ENCODE measurements around the gene SYNGAP1.

The SYNGAP1 gene

DNA sequence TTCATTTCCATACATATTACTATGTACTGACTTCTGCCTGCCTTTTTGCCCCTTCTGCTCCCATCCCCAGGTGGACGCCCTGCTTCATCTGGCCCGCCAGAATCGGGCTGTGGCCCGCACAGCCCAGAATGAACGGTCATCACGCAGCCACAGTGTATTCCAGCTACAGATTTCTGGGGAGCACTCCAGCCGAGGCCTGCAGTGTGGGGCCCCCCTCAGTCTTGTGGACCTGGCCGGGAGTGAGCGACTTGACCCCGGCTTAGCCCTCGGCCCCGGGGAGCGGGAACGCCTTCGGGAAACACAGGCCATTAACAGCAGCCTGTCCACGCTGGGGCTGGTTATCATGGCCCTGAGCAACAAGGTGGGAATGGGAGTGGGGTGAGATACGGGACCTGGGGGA is 13.7 kb upstream of the SYNGAP1 start:
- Histone ChIP-seq H3K79me2 (ENCODE audit: low read length) (no peaks in the 10 kb centered on the region), H3K36me3 (replicated peaks; ENCODE audit: low read depth, low read length) (peaks cover 35% of the 10 kb centered on the region), H3K4me2 (ENCODE audit: low read length) (no peak overlapping the region), H4K20me1 (ENCODE audit: insufficient read depth, low read length) (no peaks in the 10 kb centered on the region), H3K9me3 (ENCODE audit: insufficient read depth, low read length) (no peaks in the 10 kb centered on the region), H3K9ac (ENCODE audit: low read length) (no peak overlapping the region), H3K4me3 (ENCODE audit: low read length) (no peak overlapping the region), H3K4me1 (ENCODE audit: low read length) (peaks cover 8% of the 10 kb centered on the region), H3K27me3 (ENCODE audit: low read depth, low read length) (no peaks in the 10 kb centered on the region), H2AFZ (ENCODE audit: low read depth, low read length) (no peak overlapping the region), H3K27ac (ENCODE audit: low read length) (no peak overlapping the region)
- TF ChIP-seq, protein P1, sequence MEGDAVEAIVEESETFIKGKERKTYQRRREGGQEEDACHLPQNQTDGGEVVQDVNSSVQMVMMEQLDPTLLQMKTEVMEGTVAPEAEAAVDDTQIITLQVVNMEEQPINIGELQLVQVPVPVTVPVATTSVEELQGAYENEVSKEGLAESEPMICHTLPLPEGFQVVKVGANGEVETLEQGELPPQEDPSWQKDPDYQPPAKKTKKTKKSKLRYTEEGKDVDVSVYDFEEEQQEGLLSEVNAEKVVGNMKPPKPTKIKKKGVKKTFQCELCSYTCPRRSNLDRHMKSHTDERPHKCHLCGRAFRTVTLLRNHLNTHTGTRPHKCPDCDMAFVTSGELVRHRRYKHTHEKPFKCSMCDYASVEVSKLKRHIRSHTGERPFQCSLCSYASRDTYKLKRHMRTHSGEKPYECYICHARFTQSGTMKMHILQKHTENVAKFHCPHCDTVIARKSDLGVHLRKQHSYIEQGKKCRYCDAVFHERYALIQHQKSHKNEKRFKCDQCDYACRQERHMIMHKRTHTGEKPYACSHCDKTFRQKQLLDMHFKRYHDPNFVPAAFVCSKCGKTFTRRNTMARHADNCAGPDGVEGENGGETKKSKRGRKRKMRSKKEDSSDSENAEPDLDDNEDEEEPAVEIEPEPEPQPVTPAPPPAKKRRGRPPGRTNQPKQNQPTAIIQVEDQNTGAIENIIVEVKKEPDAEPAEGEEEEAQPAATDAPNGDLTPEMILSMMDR (IDR thresholded peaks at IDR 0.05; ENCODE audit: low read depth, low read length): no peak
- no peak for TF ChIP-seq EZH2phosphoT487 (IDR thresholded peaks at IDR 0.05; ENCODE audit: low read depth)

DNA sequence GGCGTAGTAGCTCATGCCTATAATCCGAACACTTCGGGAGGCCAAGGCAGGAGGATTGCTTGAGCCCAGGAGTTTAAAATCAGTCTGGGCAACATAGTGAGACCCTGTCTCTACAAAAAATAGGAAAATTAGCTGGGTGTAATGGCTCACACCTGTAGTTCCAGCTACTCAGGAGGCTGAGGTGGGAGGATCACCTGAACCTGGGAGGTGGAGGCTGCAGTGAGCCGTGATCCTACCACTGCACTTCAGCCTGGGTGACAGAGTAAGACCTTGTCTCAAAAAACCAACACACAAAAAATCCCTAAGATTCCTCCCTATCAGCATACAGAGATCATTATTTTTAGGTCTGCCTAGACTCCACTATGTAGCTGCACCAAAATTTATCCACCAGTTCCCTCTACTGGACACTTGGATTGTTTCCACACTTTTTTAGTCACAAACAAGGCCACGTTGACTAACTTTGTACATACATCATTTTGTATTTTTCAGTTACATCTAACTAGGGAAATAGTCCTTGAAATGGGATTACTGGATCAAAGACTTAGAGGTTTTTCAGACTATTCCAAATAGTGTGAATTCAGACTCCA is 12.6 kb upstream of the SYNGAP1 start:
- H3K36me3 ChIP-seq (replicated peaks; ENCODE audit: low read depth, low read length): peaks cover 36% of the 10 kb centered on the region
- H3K4me3 ChIP-seq (ENCODE audit: low read length): no peak overlapping the region
- no peak overlapping the region for H3K4me2 ChIP-seq (ENCODE audit: low read length)
- no peak overlapping the region for H3K27ac ChIP-seq (ENCODE audit: low read length)
- H3K27me3 ChIP-seq (ENCODE audit: low read depth, low read length): no peaks in the 10 kb centered on the region
- TF ChIP-seq, protein P1 (IDR thresholded peaks at IDR 0.05; ENCODE audit: low read depth, low read length): no peak
- TF ChIP-seq EZH2phosphoT487 (IDR thresholded peaks at IDR 0.05; ENCODE audit: low read depth): no peak
- no peaks in the 10 kb centered on the region for H4K20me1 ChIP-seq (ENCODE audit: insufficient read depth, low read length)
- no peak overlapping the region for H2AFZ ChIP-seq (ENCODE audit: low read depth, low read length)
- H3K4me1 ChIP-seq (ENCODE audit: low read length): peaks cover 12% of the 10 kb centered on the region
- H3K79me2 ChIP-seq (ENCODE audit: low read length): no peaks in the 10 kb centered on the region
- no peak overlapping the region for H3K9ac ChIP-seq (ENCODE audit: low read length)
- H3K9me3 ChIP-seq (ENCODE audit: insufficient read depth, low read length): no peaks in the 10 kb centered on the region

DNA sequence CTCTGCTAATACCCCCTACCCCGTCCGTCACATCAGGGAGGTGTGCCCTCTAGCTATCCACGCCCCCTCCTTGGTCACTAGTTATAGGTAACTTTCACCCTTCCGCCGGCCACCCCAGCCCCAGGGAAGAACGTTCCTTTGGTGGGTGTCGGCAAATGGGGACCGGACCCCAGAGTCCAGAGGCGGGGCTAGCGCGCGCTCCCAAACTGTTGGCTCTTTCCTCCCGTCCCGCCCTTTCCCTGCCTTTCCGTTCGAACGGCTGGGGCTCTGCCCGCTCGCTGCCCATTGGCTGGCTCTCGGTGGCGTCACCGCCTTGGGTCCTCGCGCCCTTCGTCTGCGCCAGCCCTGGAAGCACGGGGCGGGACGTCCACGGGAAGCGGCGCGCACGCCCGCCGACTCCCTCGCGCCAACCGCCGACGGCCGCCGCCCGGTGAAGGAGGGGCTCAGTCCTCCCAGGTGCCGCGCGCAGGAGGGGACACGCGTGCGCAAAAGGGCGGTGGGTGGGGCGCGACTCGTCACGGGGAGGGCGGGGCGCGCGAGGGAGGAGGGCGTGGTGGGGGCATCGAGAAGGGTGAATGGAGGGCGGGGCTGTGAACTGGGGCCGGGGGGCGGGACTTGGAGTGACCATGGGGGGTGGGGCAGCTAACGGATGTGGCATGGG is 9.7 kb upstream of the SYNGAP1 start:
- H2AFZ ChIP-seq (ENCODE audit: low read depth, low read length): no peak overlapping the region; the same call in 1 of the 2 replicates
- peak overlapping the region; percentile 84 for H3K9ac ChIP-seq (ENCODE audit: low read length)
- TF ChIP-seq, protein P1 (IDR thresholded peaks at IDR 0.05; ENCODE audit: low read depth, low read length): no peak
- no peak for TF ChIP-seq EZH2phosphoT487 (IDR thresholded peaks at IDR 0.05; ENCODE audit: low read depth)
- no peaks in the 10 kb centered on the region for H3K79me2 ChIP-seq (ENCODE audit: low read length)
- peaks cover 19% of the 10 kb centered on the region for H3K4me1 ChIP-seq (ENCODE audit: low read length)
- H3K4me2 ChIP-seq (ENCODE audit: low read length): peak overlapping the region; percentile 74
- H3K27me3 ChIP-seq (ENCODE audit: low read depth, low read length): no peaks in the 10 kb centered on the region
- H3K27ac ChIP-seq (ENCODE audit: low read length): peak overlapping the region; percentile 78
- H3K4me3 ChIP-seq (ENCODE audit: low read length): peak overlapping the region; percentile 92
- H3K9me3 ChIP-seq (ENCODE audit: insufficient read depth, low read length): no peaks in the 10 kb centered on the region
- H3K36me3 ChIP-seq (replicated peaks; ENCODE audit: low read depth, low read length): peaks cover 34% of the 10 kb centered on the region
- H4K20me1 ChIP-seq (ENCODE audit: insufficient read depth, low read length): no peaks in the 10 kb centered on the region

DNA sequence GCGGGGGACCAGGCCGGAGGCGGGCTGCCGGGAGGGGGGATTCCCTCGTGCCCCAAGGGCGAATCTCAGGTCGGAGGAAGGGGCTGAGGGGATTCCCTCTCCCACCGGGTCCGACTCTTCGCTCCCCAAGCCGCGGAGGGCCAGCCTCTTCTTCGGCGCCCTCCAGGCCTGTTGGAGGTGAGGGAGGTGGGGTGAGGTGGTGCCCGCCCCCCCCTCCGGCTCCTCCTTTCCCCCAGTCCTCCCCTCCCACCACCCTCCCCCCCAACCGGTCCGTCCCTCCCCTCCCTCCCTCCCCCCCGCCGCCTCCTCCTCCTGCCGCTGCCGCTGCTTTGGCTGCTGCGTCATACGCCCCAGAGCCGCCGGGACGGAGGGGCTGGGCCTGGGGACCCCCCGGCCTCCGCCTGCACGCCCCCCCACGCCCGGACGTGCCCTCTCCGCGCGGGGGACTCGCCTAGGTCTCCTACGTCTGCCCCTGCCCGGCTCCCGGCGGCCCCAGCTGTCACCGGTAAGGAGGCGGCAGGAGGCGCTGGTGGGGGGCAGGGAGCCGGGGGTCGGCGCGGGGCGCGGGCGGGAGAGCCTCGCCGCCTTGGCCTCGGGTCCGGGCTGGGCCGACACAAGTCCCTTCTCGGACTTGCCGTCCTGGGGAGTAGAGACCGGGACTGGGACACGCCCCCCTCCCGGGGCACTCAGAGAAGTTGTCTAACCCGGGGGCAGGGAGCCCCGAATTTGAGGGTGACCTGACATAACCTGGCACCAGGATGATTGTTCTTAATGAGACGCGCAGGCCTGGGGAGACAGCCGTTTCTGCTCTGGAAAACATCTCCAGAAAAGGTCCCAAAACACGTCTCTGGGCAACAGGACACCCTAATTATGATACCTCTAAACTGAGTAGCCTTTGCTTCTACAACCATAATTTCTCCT is 8.9 kb upstream of the SYNGAP1 start, which contains the start of gene PHF1:
PHF1 (plus strand) TSS at position 304 of the 921 bp plus-strand sequence. CDS start 1,250 bp downstream, outside the sequence.
- Histone ChIP-seq H3K9ac (ENCODE audit: low read length) (peak within 1 kb of the TSS; percentile 84), H3K27ac (ENCODE audit: low read length) (peak within 1 kb of the TSS; percentile 78), H3K27me3 (ENCODE audit: low read depth, low read length) (no peaks in the 10 kb centered on the region), H3K4me1 (ENCODE audit: low read length) (peaks cover 22% of the 10 kb centered on the region), H3K4me3 (ENCODE audit: low read length) (peak within 1 kb of the TSS; percentile 92), H3K9me3 (ENCODE audit: insufficient read depth, low read length) (no peaks in the 10 kb centered on the region), H2AFZ (ENCODE audit: low read depth, low read length) (no peak within 1 kb of the TSS; the same call in 1 of the 2 replicates), H3K79me2 (ENCODE audit: low read length) (peaks cover 4% of the 10 kb centered on the region; the same call in 1 of the 2 replicates), H4K20me1 (ENCODE audit: insufficient read depth, low read length) (no peaks in the 10 kb centered on the region), H3K4me2 (ENCODE audit: low read length) (peak within 1 kb of the TSS; percentile 88), H3K36me3 (replicated peaks; ENCODE audit: low read depth, low read length) (peaks cover 32% of the 10 kb centered on the region)
- TF ChIP-seq, protein P1 (IDR thresholded peaks at IDR 0.05; ENCODE audit: low read depth, low read length): no peak
- no peak for TF ChIP-seq EZH2phosphoT487 (IDR thresholded peaks at IDR 0.05; ENCODE audit: low read depth)

Data from OCI-LY3 (cell line).